ENCODE results near the gene SCG3.

The SCG3 gene

DNA sequence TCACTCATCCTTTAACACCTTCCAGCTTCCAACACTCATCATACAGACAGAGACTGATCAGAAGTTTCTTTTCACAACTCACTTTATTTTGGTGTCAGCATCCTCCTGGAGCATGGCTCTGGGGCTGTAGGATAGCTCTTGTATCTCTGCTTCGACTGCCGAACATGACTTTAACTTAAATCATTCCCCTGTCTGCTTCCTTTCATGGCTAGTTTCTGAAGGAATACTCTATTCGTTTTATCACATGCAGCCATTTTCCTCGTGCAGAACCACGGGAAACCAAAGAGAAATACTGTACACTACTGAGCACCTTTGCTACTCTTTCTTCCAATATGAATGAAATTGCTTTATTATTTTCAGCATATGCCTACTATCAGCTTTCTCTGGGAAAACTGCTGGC is 68.0 kb downstream of the SCG3 start:
- Histone ChIP-seq H3K27ac (no peak overlapping the region), H3K27me3 (replicated peaks) (peaks cover 27% of the 10 kb centered on the region), H3K4me3 (ENCODE audit: low read depth, low read length) (no peak overlapping the region), H3K36me3 (replicated peaks) (no peaks in the 10 kb centered on the region)
- DNase-seq = no peak
- TF ChIP-seq, protein P1, sequence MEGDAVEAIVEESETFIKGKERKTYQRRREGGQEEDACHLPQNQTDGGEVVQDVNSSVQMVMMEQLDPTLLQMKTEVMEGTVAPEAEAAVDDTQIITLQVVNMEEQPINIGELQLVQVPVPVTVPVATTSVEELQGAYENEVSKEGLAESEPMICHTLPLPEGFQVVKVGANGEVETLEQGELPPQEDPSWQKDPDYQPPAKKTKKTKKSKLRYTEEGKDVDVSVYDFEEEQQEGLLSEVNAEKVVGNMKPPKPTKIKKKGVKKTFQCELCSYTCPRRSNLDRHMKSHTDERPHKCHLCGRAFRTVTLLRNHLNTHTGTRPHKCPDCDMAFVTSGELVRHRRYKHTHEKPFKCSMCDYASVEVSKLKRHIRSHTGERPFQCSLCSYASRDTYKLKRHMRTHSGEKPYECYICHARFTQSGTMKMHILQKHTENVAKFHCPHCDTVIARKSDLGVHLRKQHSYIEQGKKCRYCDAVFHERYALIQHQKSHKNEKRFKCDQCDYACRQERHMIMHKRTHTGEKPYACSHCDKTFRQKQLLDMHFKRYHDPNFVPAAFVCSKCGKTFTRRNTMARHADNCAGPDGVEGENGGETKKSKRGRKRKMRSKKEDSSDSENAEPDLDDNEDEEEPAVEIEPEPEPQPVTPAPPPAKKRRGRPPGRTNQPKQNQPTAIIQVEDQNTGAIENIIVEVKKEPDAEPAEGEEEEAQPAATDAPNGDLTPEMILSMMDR (IDR thresholded peaks at IDR 0.05; ENCODE audit: low read depth, low read length, missing control alignments) = no peak
- in situ Hi-C loops (cut with HindIII; ENCODE audit: low pct_ligation_motif_present, low sequenced_read_pairs) = no loop called here

DNA sequence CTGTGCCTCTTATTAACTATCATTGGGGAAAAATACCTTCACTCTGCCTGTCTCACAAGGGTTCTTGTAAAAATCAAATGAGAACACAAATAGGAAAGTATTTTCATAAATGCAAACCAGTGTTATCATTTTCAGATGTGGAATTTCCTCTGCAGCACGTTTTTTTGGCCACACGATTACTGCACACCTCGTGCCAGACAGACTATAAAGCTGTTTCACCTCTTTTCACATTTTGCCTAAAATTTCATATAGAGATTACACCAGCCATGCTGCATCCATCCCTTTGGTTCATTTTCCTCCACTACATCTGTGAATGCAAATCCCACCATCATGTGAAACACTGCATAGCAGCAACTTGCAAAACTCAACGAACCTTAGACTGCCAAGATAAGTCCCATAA is 68.9 kb downstream of the SCG3 start:
- no peaks in the 10 kb centered on the region for H3K36me3 ChIP-seq (replicated peaks)
- no peak for DNase-seq
- peaks cover 27% of the 10 kb centered on the region for H3K27me3 ChIP-seq (replicated peaks)
- H3K27ac ChIP-seq = no peak overlapping the region
- TF ChIP-seq, protein P1 (IDR thresholded peaks at IDR 0.05; ENCODE audit: low read depth, low read length, missing control alignments) = no peak
- no peak overlapping the region for H3K4me3 ChIP-seq (ENCODE audit: low read depth, low read length)
- in situ Hi-C loops (cut with HindIII; ENCODE audit: low pct_ligation_motif_present, low sequenced_read_pairs) = no loop called here

DNA sequence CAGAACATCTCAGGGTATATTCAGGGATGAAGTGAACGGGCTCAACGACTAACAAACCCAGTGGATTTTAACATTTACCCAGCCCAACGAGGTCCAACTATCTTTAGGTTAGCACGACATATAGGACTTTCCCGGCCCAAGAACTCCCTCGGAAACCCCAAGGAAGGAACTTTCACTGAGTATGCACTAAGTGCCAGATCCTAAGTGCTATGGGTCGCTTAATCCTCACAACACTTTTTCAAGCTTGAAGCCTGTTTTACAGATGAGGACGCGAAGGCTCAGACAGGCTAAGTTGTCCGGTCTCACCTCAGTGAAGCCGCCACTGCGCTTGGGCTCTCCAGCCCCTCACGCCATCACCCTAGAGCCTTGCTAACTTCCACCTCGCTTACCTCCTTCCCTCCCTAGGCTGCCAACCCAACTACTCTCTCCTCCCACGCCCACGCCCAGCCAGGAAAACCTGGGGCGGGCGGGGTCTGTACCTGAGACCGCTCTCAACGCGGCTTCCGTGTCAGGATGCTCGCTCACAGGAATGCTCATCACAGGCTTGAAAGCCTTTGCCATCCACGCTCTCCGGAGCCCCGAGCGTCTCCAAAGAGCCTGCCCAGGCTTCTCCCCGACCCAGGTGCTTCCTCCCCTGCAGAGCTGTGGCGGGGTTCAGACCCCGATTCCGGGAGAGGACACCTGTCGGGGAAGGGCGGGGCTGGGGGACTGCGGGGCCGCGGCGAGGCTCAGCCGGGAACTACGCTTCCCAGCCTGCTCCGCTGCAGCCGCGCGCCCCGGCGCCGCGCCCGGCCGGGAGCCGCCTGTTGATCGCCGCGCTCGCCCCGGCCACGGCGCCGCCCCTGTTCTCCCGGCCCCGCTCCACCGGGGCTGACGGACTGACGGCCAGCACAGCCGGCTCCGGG is 69.7 kb downstream of the SCG3 start, which contains the start of gene TMOD2:
TSS of gene TMOD2 (plus strand) at position 806 of the 905 bp plus-strand sequence. CDS start 14,845 bp downstream, outside the sequence.
- TF ChIP-seq, protein P1 (IDR thresholded peaks at IDR 0.05; ENCODE audit: low read depth, low read length, missing control alignments) = no peak
- in situ Hi-C loops (cut with HindIII; ENCODE audit: low pct_ligation_motif_present, low sequenced_read_pairs) = no loop called here
- DNase-seq = no peak
- H3K36me3 ChIP-seq (replicated peaks) = no peaks in the 10 kb centered on the region
- H3K4me3 ChIP-seq (ENCODE audit: low read depth, low read length) = peak within 1 kb of the TSS; percentile 63
- H3K27ac ChIP-seq = no peak within 1 kb of the TSS
- peaks cover 24% of the 10 kb centered on the region for H3K27me3 ChIP-seq (replicated peaks)

DNA sequence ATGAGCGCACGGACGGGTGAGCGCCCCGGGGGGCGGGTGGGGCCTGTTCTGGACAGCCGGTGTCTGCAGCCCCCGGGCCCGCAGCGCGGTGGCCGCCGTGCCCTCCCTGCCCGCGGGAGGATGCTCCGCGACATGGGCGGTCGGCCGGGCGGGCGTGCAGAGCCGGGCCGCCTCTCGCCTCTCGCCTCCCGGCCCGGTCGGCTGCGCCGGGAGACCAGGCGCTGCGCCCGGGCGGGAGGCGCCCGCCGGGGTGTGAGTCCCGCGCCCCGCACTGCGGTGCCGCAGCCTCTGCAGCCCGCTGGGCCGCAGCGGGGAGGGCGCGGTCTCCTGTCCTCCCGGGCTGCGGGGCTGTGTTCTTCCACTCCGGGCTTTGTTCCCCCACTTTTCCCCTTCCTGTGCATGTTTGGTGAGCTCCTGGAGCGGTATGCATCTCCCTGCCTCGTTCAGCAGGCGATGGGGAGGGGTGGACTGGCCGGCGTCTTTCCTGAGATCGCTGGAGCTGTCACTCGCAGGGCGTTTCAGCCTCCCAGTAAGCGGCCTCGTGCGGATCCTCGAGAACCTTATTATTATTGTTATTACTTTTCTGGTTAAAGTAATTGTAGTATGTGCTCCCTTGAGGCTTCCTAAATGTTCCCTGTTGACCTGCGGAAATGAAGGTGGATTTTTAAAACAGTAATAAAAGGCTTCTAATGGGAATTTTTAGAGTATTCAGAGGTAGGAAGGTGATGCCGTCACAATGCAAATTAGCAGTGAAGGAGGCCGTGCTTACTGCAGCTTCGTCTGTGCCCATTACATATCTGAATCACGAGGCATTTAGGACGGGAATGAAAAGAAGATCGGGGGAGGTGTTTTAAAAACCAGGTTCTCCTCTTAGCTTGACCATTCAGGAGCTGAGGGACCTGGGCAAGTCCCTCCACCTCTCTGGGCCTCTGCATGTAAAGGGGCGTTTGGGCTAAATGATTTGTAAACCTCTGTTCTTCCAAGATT is 70.7 kb downstream of the SCG3 start:
- H3K27me3 ChIP-seq (replicated peaks) = peaks cover 24% of the 10 kb centered on the region
- peak overlapping the region; percentile 63 for H3K4me3 ChIP-seq (ENCODE audit: low read depth, low read length)
- no peak for DNase-seq
- no peak overlapping the region for H3K27ac ChIP-seq
- TF ChIP-seq, protein P1 (IDR thresholded peaks at IDR 0.05; ENCODE audit: low read depth, low read length, missing control alignments) = no peak
- no peaks in the 10 kb centered on the region for H3K36me3 ChIP-seq (replicated peaks)
- in situ Hi-C loops (cut with HindIII; ENCODE audit: low pct_ligation_motif_present, low sequenced_read_pairs) = no loop called here

DNA sequence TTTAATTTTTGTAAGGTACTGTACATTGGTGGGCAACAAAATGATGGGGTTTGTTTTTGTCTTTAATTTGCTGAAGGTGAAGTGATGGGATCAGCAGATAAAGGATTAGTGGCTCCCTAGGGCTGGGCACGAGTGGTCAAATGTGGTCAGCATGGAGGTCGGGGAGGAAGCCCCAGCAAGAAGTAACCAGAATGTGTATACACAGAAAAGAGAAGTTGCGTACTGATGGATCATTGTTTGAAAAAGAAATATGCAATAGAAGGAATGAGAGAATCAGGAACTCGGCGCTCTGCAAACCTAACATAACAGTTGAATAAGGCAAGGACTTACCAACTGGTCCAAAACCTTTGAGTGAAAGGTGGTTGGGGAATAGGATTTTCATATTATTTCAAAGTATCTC is 71.6 kb downstream of the SCG3 start:
- Histone ChIP-seq H3K4me3 (ENCODE audit: low read depth, low read length) (no peak overlapping the region), H3K36me3 (replicated peaks) (no peaks in the 10 kb centered on the region), H3K27ac (no peak overlapping the region), H3K27me3 (replicated peaks) (peaks cover 24% of the 10 kb centered on the region)
- no peak for DNase-seq
- TF ChIP-seq, protein P1 (IDR thresholded peaks at IDR 0.05; ENCODE audit: low read depth, low read length, missing control alignments) = no peak
- in situ Hi-C loops (cut with HindIII; ENCODE audit: low pct_ligation_motif_present, low sequenced_read_pairs) = no loop called here

Data from brain microvascular endothelial cell (primary cell).